Keratinocyte (primary cell): ENCODE measurements around the gene GAST.

Source experiments
- CTCF ChIP-seq, 3 experiments: IDR thresholded peaks in 1 of 3; conservative IDR thresholded peaks in 1 of 3; optimal IDR thresholded peaks in 1 of 3; 2 replicates in 2 of 3; 3 replicates in 1 of 3; pipeline versions ENCODE3 to v1.5.1; 2011; ENCODE audit warnings: low read length in 3 of 3, mild to moderate bottlenecking in 3 of 3, moderate library complexity in 2 of 3, control low read depth in 1 of 3, inconsistent platforms in 1 of 3; ENCODE audit not compliant: insufficient read depth in 2 of 3; ENCODE audit errors: extremely low read depth in 1 of 3
- EZH2 ChIP-seq: IDR thresholded peaks from one replicate; pipeline ENCODE4 v1.6.1; 2012; ENCODE audit warnings: inconsistent platforms, mild to moderate bottlenecking, low read length, moderate library complexity

GRCh38 chr17:41679740-41680425, 32.2 kb upstream of the GAST start:
- TF ChIP-seq EZH2 (no peak), CTCF (optimal IDR thresholded peaks at IDR 0.05 in 1 of 3, IDR thresholded peaks at IDR 0.05 in 1 of 3, conservative IDR thresholded peaks at IDR 0.05 in 1 of 3; ENCODE audit: extremely low read depth in 1 of 3, insufficient read depth in 2 of 3, low read length in 3 of 3) (no peak)
